ENCODE measurements around the gene SHROOM2.

GRCh38 chrX:9902656-9903055 is 116.4 kb downstream of the SHROOM2 start:
- TF ChIP-seq USF1 (IDR thresholded peaks at IDR 0.05) (no peak), REST (IDR thresholded peaks at IDR 0.05; ENCODE audit: low read depth) (no peak), TAF1 (IDR thresholded peaks at IDR 0.05; ENCODE audit: low read depth) (no peak), EGR1 (IDR thresholded peaks at IDR 0.05) (no peak), MAX (IDR thresholded peaks at IDR 0.05) (no peak), EP300 (IDR thresholded peaks at IDR 0.05; ENCODE audit: borderline replicate concordance) (no peak), TEAD4 (IDR thresholded peaks at IDR 0.05) (no peak), FOXM1 (IDR thresholded peaks at IDR 0.05; ENCODE audit: borderline replicate concordance, low read depth) (no peak), YY1 (IDR thresholded peaks at IDR 0.05; ENCODE audit: low read depth) (no peak), CREB1 (IDR thresholded peaks at IDR 0.05; ENCODE audit: low read depth) (no peak), TCF12 (IDR thresholded peaks at IDR 0.05; ENCODE audit: low read depth) (no peak), RAD21 (IDR thresholded peaks at IDR 0.05; ENCODE audit: low read depth) (no peak)
